Measurements from ENCODE around the gene FTO. TPM values are rescaled to one million over a fixed set of nuclear protein-coding genes. Genes with fewer than 3 reads are reported as not detected.
A peak's percentile ranks its signal among the peaks of the same experiment; 100 is the strongest.

Gene FTO
- total and polyA plus RNA-seq, 7 experiments from 2014 or later, result 47.2 to 104 (median 58.3) TPM

DNA sequence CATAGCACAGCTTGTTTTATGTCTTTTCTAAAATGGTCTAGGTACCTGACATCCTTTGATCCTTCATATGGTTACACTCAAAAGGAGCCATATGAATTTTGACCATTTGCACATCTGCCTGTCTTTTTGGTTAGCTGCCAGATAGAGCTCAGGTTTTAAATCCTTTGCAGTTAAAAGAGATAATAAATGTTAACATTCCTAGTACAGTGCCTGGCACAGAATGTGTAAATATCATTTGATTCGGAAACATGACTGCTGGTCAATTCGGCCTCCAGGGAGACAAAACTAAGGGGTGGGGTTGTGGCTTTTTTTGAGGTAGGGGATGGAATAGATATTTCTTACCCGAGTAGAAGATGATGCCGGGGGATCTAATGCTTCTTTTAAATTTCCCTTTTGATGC, 64.2 kb downstream of the FTO start:
- Histone ChIP-seq H3K36me3 (ENCODE audit: control insufficient read depth in 2 of 3, insufficient read depth in 3 of 3, low read length in 3 of 3) (no peaks in the 10 kb centered on the region), H3K9me3 (ENCODE audit: control insufficient read depth in 2 of 3, low read length in 3 of 3) (no peaks in the 10 kb centered on the region), H3K27me3 (ENCODE audit: control insufficient read depth in 2 of 2, insufficient read depth in 2 of 2, low read length in 2 of 2) (no peaks in the 10 kb centered on the region), H3K27ac (ENCODE audit: low read depth, low read length) (no peak overlapping the region), H3K4me1 (ENCODE audit: control insufficient read depth in 2 of 2, insufficient read depth in 2 of 2, low read length in 2 of 2) (no peaks in the 10 kb centered on the region), H3K4me3 (ENCODE audit: low read length) (no peak overlapping the region)
- DNase-seq (no peak), ATAC-seq (no peak)
- intact Hi-C loops (cut with micrococcal nuclease), result no loop called here
- Mint-ChIP-seq H3K9me3 (no peaks in the 10 kb centered on the region), H3K4me1 (peaks cover 7 to 27% (median 21%) of the 10 kb centered on the region in 7 donors), H3K27ac (peak overlapping the region in 1 of 9 donors; percentile 12), H3K4me3 (no peak overlapping the region), H3K36me3 (peaks cover 0 to 3% (median 0%) of the 10 kb centered on the region in 5 donors), H3K27me3 (no peaks in the 10 kb centered on the region)
- ChIA-PET CTCF (interaction anchor here (0.6 kb wide), 1 partner anchor 1628 kb away, joined by 3 read pairs; no protein-coding TSS in a partner anchor), POLR2A (interaction anchor here (0.6 kb wide), 1 partner anchor 52 kb away, joined by 3 read pairs; no protein-coding TSS in a partner anchor)

DNA sequence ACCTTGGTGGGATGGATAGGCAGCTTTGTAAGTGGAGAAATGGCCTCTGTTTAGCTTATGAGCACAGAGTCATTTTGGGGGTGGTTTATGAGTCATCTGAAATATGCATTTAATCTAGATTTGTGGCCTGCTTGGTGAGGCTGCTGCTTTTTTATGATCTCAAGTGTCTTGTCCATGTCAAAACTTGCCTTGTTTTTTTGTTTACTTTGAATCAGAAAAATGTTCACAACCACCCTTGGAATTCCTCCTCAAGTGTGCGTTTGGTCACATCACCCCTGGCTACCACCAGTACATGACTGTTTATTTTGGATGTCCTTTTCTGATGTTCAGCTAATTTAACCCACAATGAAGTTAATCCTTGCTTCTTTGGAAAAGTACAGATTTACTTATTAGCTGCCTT, 64.6 kb downstream of the FTO start:
- ChIA-PET POLR2A (interaction anchor here (0.6 to 1.1 kb wide), 2 partner anchors 33 to 51 kb away, joined by 3 read pairs; no protein-coding TSS in a partner anchor), CTCF (no interaction called here)
- no peak for ATAC-seq
- Mint-ChIP-seq H3K4me3 (no peak overlapping the region), H3K36me3 (peaks cover 0 to 3% (median 0%) of the 10 kb centered on the region in 5 donors), H3K27me3 (no peaks in the 10 kb centered on the region), H3K27ac (peak overlapping the region in 1 of 9 donors; percentile 12), H3K9me3 (no peaks in the 10 kb centered on the region), H3K4me1 (peaks cover 7 to 25% (median 21%) of the 10 kb centered on the region in 7 donors)
- Histone ChIP-seq H3K27ac (ENCODE audit: low read depth, low read length) (no peak overlapping the region), H3K9me3 (ENCODE audit: control insufficient read depth in 2 of 3, low read length in 3 of 3) (no peaks in the 10 kb centered on the region), H3K36me3 (ENCODE audit: control insufficient read depth in 2 of 3, insufficient read depth in 3 of 3, low read length in 3 of 3) (no peaks in the 10 kb centered on the region), H3K27me3 (ENCODE audit: control insufficient read depth in 2 of 2, insufficient read depth in 2 of 2, low read length in 2 of 2) (no peaks in the 10 kb centered on the region), H3K4me3 (ENCODE audit: low read length) (no peak overlapping the region), H3K4me1 (ENCODE audit: control insufficient read depth in 2 of 2, insufficient read depth in 2 of 2, low read length in 2 of 2) (peaks cover 0 to 2% of the 10 kb centered on the region in 2 donors)
- intact Hi-C loops (cut with micrococcal nuclease), result no loop called here
- DNase-seq, result no peak

DNA sequence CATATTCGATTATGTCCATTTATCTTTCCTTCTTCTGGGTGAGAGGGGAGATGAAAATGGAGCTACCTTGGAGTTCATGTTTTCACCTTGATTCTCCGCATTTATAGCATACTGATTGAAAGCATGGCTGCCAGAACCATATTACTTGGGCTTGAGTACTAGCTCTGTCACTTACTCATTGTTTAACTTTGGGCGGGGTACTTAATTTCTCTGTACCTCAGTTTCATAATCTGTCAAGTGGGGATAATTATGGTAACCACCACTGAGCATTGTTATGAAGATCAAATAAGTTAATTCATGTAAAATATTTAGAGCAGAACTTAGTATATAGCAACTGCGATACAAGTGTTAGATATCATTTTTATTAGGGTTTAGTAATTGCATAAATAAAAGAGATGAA, 65.2 kb downstream of the FTO start:
- POLR2A ChIA-PET, result interaction anchor here (0.5 to 1.1 kb wide), 2 partner anchors 23 to 34 kb away, joined by 3 read pairs; no protein-coding TSS in a partner anchor
- CTCF ChIA-PET, result no interaction called here
- H3K9me3 Mint-ChIP-seq, result no peaks in the 10 kb centered on the region
- peaks cover 0 to 3% (median 0%) of the 10 kb centered on the region in 5 donors for H3K36me3 Mint-ChIP-seq
- DNase-seq (no peak), ATAC-seq (no peak)
- no peaks in the 10 kb centered on the region for H3K9me3 ChIP-seq (ENCODE audit: control insufficient read depth in 2 of 3, low read length in 3 of 3)
- H3K27ac ChIP-seq (ENCODE audit: low read depth, low read length), result no peak overlapping the region
- intact Hi-C loops (cut with micrococcal nuclease), result no loop called here
- no peaks in the 10 kb centered on the region for H3K27me3 ChIP-seq (ENCODE audit: control insufficient read depth in 2 of 2, insufficient read depth in 2 of 2, low read length in 2 of 2)
- H3K4me3 Mint-ChIP-seq, result no peak overlapping the region
- H3K27ac Mint-ChIP-seq, result no peak overlapping the region
- H3K27me3 Mint-ChIP-seq, result no peaks in the 10 kb centered on the region
- peaks cover 0 to 4% of the 10 kb centered on the region in 2 donors for H3K4me1 ChIP-seq (ENCODE audit: control insufficient read depth in 2 of 2, insufficient read depth in 2 of 2, low read length in 2 of 2)
- peaks cover 2 to 20% (median 19%) of the 10 kb centered on the region in 7 donors for H3K4me1 Mint-ChIP-seq
- no peak overlapping the region for H3K4me3 ChIP-seq (ENCODE audit: low read length)
- H3K36me3 ChIP-seq (ENCODE audit: control insufficient read depth in 2 of 3, insufficient read depth in 3 of 3, low read length in 3 of 3), result no peaks in the 10 kb centered on the region

DNA sequence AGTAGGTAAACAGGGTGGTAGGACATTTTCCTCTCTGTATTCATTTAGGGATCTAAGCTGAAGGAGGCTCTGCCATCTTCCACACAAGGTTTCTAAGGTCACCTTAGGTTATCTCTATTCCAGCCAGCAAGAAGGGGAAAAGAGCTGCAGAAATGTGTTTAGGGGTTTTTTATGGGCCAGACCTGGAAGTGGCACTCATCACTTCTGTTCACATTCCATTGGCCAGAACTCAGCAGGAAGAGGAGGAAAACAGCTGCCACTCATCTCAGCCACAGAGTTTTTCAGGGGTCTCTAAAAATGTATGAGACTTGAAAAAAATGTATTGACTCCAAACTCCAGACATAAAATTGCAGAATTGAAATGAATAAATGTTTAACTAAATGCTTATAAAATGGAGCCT, 65.8 kb downstream of the FTO start:
- POLR2A ChIA-PET, result interaction anchor here (1.1 kb wide), 1 partner anchor 35 kb away, joined by 3 read pairs; no protein-coding TSS in a partner anchor
- Histone ChIP-seq H3K9me3 (ENCODE audit: control insufficient read depth in 2 of 3, low read length in 3 of 3) (no peaks in the 10 kb centered on the region), H3K27me3 (ENCODE audit: control insufficient read depth in 2 of 2, insufficient read depth in 2 of 2, low read length in 2 of 2) (no peaks in the 10 kb centered on the region), H3K36me3 (ENCODE audit: control insufficient read depth in 2 of 3, insufficient read depth in 3 of 3, low read length in 3 of 3) (no peaks in the 10 kb centered on the region), H3K4me1 (ENCODE audit: control insufficient read depth in 2 of 2, insufficient read depth in 2 of 2, low read length in 2 of 2) (peaks cover 0 to 4% of the 10 kb centered on the region in 2 donors), H3K4me3 (ENCODE audit: low read length) (no peak overlapping the region), H3K27ac (ENCODE audit: low read depth, low read length) (no peak overlapping the region)
- Mint-ChIP-seq H3K27ac (peak overlapping the region in 1 of 9 donors; percentile 36), H3K4me3 (no peak overlapping the region), H3K27me3 (no peaks in the 10 kb centered on the region), H3K36me3 (peaks cover 0 to 3% (median 0%) of the 10 kb centered on the region in 5 donors), H3K9me3 (no peaks in the 10 kb centered on the region), H3K4me1 (peaks cover 2 to 25% (median 20%) of the 10 kb centered on the region in 7 donors)
- ATAC-seq (no peak), DNase-seq (no peak)
- CTCF ChIA-PET, result no interaction called here
- intact Hi-C loops (cut with micrococcal nuclease), result loop anchor here in 1 of 2 donors (10.0 kb wide), 2 partner anchors 115 to 1155 kb away; no protein-coding TSS in a partner anchor

DNA sequence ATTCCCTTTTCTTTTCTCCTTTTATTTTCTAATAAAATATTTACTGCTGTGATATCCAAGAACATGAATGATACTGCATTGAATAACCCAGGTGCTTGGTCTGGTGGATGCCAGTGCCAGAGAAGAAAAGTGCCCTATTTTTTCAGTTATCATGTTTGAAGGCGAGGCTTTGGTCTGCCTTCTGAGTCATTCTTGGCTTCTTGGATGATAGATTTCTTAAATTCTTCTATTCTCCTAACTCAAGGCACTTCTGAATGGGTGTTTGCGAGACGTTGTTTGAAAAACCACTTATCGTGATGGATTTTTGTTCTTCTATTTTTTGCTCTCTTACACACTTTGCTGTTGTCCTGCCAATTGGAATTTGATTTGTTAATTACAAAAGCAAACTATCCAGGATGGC, 66.7 kb downstream of the FTO start:
- H3K27ac Mint-ChIP-seq, result no peak overlapping the region
- Histone ChIP-seq H3K4me1 (ENCODE audit: control insufficient read depth in 2 of 2, insufficient read depth in 2 of 2, low read length in 2 of 2) (peaks cover 0 to 4% of the 10 kb centered on the region in 2 donors), H3K9me3 (ENCODE audit: control insufficient read depth in 2 of 3, low read length in 3 of 3) (no peaks in the 10 kb centered on the region), H3K27me3 (ENCODE audit: control insufficient read depth in 2 of 2, insufficient read depth in 2 of 2, low read length in 2 of 2) (no peaks in the 10 kb centered on the region), H3K36me3 (ENCODE audit: control insufficient read depth in 2 of 3, insufficient read depth in 3 of 3, low read length in 3 of 3) (no peaks in the 10 kb centered on the region), H3K27ac (ENCODE audit: low read depth, low read length) (no peak overlapping the region), H3K4me3 (ENCODE audit: low read length) (no peak overlapping the region)
- H3K36me3 Mint-ChIP-seq, result peaks cover 0 to under 1% (median 0%) of the 10 kb centered on the region in 5 donors
- H3K4me3 Mint-ChIP-seq, result no peak overlapping the region
- ChIA-PET POLR2A (no interaction called here), CTCF (no interaction called here)
- ATAC-seq (no peak), DNase-seq (no peak)
- H3K9me3 Mint-ChIP-seq, result no peaks in the 10 kb centered on the region
- H3K27me3 Mint-ChIP-seq, result no peaks in the 10 kb centered on the region
- intact Hi-C loops (cut with micrococcal nuclease), result loop anchor here in 1 of 2 donors (10.0 kb wide), 2 partner anchors 114 to 1154 kb away; no protein-coding TSS in a partner anchor
- peaks cover 8 to 31% (median 24%) of the 10 kb centered on the region in 7 donors for H3K4me1 Mint-ChIP-seq

DNA sequence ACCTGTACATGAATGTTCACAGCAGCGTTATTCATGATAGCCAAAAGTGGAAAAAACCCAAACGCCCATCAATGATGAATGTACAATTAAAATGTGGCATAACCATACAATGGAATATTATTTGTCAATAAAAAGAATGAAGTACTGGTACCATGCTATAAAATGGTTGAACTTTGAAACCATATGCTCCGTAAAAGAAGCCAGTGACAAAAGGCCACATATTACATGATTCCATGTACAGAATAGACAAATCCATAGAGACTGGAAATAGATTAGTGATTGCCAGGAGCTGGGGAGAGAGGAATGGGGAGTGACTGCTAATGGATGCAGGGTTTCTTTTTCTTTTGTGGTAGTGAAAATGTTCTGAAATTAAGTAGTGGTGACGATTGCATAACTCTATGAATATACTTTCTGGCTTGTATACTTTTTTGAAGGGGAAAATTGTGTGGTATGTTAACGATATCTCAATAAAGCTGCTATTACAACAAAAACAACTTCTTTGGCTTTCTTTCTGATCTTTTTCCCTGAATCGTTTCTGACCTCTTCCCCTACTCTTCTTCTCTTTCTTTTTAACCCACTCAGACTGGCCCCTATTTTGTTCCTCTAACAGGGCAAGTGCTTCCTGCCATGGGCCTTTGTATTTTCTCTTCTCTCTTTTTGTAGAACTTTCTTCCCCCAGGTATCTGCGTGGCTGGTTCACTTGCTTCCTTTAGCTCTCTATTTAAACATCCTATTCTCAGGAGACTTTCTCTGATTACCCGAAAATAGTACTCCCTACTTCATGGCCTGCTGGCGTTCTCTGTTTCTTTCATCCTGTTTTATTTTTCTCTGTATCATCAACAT, 67.9 kb downstream of the FTO start:
- ChIA-PET CTCF (interaction anchor here (0.6 to 0.7 kb wide), 2 partner anchors 51 to 226 kb away, joined by 3 read pairs; no protein-coding TSS in a partner anchor), POLR2A (no interaction called here)
- Histone ChIP-seq H3K9me3 (ENCODE audit: control insufficient read depth in 2 of 3, low read length in 3 of 3) (no peaks in the 10 kb centered on the region), H3K27ac (ENCODE audit: low read depth, low read length) (no peak overlapping the region), H3K4me3 (ENCODE audit: low read length) (no peak overlapping the region), H3K27me3 (ENCODE audit: control insufficient read depth in 2 of 2, insufficient read depth in 2 of 2, low read length in 2 of 2) (no peaks in the 10 kb centered on the region), H3K36me3 (ENCODE audit: control insufficient read depth in 2 of 3, insufficient read depth in 3 of 3, low read length in 3 of 3) (no peaks in the 10 kb centered on the region), H3K4me1 (ENCODE audit: control insufficient read depth in 2 of 2, insufficient read depth in 2 of 2, low read length in 2 of 2) (peaks cover 0 to 4% of the 10 kb centered on the region in 2 donors)
- intact Hi-C loops (cut with micrococcal nuclease), result loop anchor here in 1 of 2 donors (2.0 to 10.0 kb wide), 3 partner anchors 113 to 1153 kb away; no protein-coding TSS in a partner anchor
- ATAC-seq (no peak), DNase-seq (no peak)
- peaks cover 9 to 34% (median 26%) of the 10 kb centered on the region in 7 donors for H3K4me1 Mint-ChIP-seq
- no peak overlapping the region for H3K27ac Mint-ChIP-seq
- H3K4me3 Mint-ChIP-seq, result no peak overlapping the region
- H3K27me3 Mint-ChIP-seq, result no peaks in the 10 kb centered on the region
- no peaks in the 10 kb centered on the region for H3K9me3 Mint-ChIP-seq
- no peaks in the 10 kb centered on the region for H3K36me3 Mint-ChIP-seq

All from naive thymus-derived CD4-positive, alpha-beta T cell (primary cell).